Caco-2 (cell line): ENCODE measurements around the gene ANO10. TPM values are rescaled to one million over a fixed set of nuclear protein-coding genes. Genes with fewer than 3 reads are reported as not detected.

Experiments
- BruUV-seq: library from RNA; stranded (reverse); fragments of 400-500 nt; replicated peaks from 2 replicates; lab custom pipeline; 2021; lab: Mats Ljungman, UMichigan
- CTCF ChIA-PET: fragments of 300-600 bp; sonication (Branson Sonifier 250); formaldehyde crosslinking; loops from one replicate; lab custom pipeline; 2022; ENCODE audit warnings: antibody characterized with exemption; lab: Charles Lee
- POLR2A ChIA-PET: fragments of 300-600 bp; sonication (Branson Sonifier 250); formaldehyde crosslinking; loops from one replicate; lab custom pipeline; 2022; ENCODE audit warnings: antibody characterized with exemption; lab: Charles Lee
- DNase-seq, 2 experiments: peaks; one replicate each; pipeline versions ENCODE4 v3.0.0 to v3.0.0-alpha.2; 2020 to 2022
- H3K27me3 ChIP-seq: replicated peaks from 2 replicates; pipeline ENCODE4 v1.6.0; 2011; ENCODE audit warnings: low read length; ENCODE audit not compliant: control insufficient read depth, insufficient read depth
- H3K36me3 ChIP-seq: 2 replicates; pipeline ENCODE4 v1.5.1; 2011; ENCODE audit warnings: low read length; ENCODE audit not compliant: control insufficient read depth, insufficient read depth
- H3K4me1 ChIP-seq: fragments of 250-450 bp; sonication (Bioruptor Pico); 2 replicates; pipeline ENCODE4 v1.5.1; 2020; ENCODE audit warnings: mild to moderate bottlenecking
- H3K4me3 ChIP-seq: 2 replicates; pipeline ENCODE4 v1.5.1; 2011; ENCODE audit warnings: low read depth, mild to moderate bottlenecking, control low read depth, low read length
- H3K9me3 ChIP-seq: fragments of 250-450 bp; sonication (Bioruptor Pico); 2 replicates; pipeline ENCODE4 v1.5.1; 2020; ENCODE audit warnings: mild to moderate bottlenecking, moderate library complexity
- H3K27ac Mint-ChIP-seq: one replicate; pipeline ENCODE4 v1.8.0; 2022; ENCODE audit warnings: mixed read lengths; ENCODE audit not compliant: unreplicated experiment
- H3K27me3 Mint-ChIP-seq: one replicate; pipeline ENCODE4 v1.8.0; 2022; ENCODE audit warnings: mixed read lengths; ENCODE audit not compliant: insufficient read depth, unreplicated experiment
- H3K36me3 Mint-ChIP-seq: one replicate; pipeline ENCODE4 v1.8.0; 2022; ENCODE audit warnings: mild to moderate bottlenecking, mixed read lengths; ENCODE audit not compliant: insufficient read depth, unreplicated experiment
- H3K4me1 Mint-ChIP-seq: one replicate; pipeline ENCODE4 v1.8.0; 2022; ENCODE audit warnings: low read depth, mixed read lengths; ENCODE audit not compliant: unreplicated experiment
- H3K4me3 Mint-ChIP-seq: one replicate; pipeline ENCODE4 v1.8.0; 2022; ENCODE audit warnings: mild to moderate bottlenecking, moderate library complexity, mixed read lengths; ENCODE audit not compliant: unreplicated experiment
- H3K9me3 Mint-ChIP-seq: one replicate; pipeline ENCODE4 v1.8.0; 2022; ENCODE audit warnings: mixed read lengths; ENCODE audit not compliant: unreplicated experiment
- CTCF ChIP-seq, 2 experiments: fragments of 200-600 bp in 1 of 2; IDR thresholded peaks; 1 replicate in 1 of 2; 2 replicates in 1 of 2; pipeline versions ENCODE4 v1.5.1 to v1.8.0; 2011 to 2022; ENCODE audit warnings: antibody characterized with exemption in 1 of 2, control low read depth in 1 of 2, inconsistent platforms in 1 of 2, low read depth in 1 of 2, low read length in 1 of 2, mild to moderate bottlenecking in 1 of 2, moderate library complexity in 1 of 2; ENCODE audit not compliant: insufficient read depth in 1 of 2, severe bottlenecking in 1 of 2, unreplicated experiment in 1 of 2
- intact Hi-C: fragments of 100-400 bp; cut with micrococcal nuclease; formaldehyde crosslinking; loops from one replicate; pipeline ENCODE4 v1.10.0; 2022; ENCODE audit not compliant: unreplicated experiment
- total RNA-seq: library from RNA; stranded (reverse); gene quantifications from 2 replicates; pipeline ENCODE4 v1.2.3, GENCODE V29; 2022

Gene ANO10
- total RNA-seq, 1 experiment from 2014 or later = 24.1 TPM

DNA sequence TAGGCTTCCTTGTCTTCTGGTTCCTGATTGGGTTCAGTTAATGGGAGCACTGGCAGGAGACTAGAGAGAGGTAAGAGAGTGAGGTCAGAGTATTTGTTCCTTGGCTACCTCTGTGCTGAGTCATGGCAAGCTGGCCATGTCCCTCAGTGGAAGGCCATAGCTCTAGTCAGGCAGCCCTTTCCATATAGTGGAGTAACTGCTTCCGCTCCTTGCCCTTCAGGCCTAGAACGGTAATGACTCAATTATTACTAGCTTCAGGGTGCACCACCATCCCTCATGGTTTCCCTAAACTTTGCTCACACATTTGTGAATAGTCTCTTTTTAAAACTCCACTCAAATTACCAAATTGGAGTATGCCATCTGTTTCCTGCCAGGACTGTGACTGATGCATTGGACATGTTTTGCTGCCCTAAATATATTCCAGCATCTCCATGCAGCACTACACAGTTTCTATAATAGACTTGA, 10.5 kb upstream of the ANO10 start:
- H3K27me3 ChIP-seq = no peaks in the 10 kb centered on the region
- BruUV-seq = no TSS peak
- Mint-ChIP-seq H3K36me3 (no peaks in the 10 kb centered on the region), H3K4me3 (no peak overlapping the region), H3K27ac (no peak overlapping the region), H3K9me3 (no peaks in the 10 kb centered on the region), H3K27me3 (no peaks in the 10 kb centered on the region), H3K4me1 (peaks cover 6% of the 10 kb centered on the region)
- no peaks in the 10 kb centered on the region for H3K36me3 ChIP-seq
- ChIA-PET CTCF (no interaction called here), POLR2A (no interaction called here)
- intact Hi-C loops = no loop called here
- DNase-seq = no peak
- no peak for TF ChIP-seq CTCF (IDR thresholded peaks at IDR 0.05; ENCODE audit: insufficient read depth in 1 of 2, low read depth in 1 of 2, low read length in 1 of 2, severe bottlenecking in 1 of 2, unreplicated experiment in 1 of 2)
- no peak overlapping the region for H3K4me3 ChIP-seq
- H3K4me1 ChIP-seq = no peaks in the 10 kb centered on the region
- no peaks in the 10 kb centered on the region for H3K9me3 ChIP-seq

GRCh38 chr3:43629741-43630140, 7.9 kb upstream of the ANO10 start:
- no peaks in the 10 kb centered on the region for H3K4me1 ChIP-seq
- TF ChIP-seq CTCF (IDR thresholded peaks at IDR 0.05; ENCODE audit: insufficient read depth in 1 of 2, low read depth in 1 of 2, low read length in 1 of 2, severe bottlenecking in 1 of 2, unreplicated experiment in 1 of 2) = no peak
- H3K4me3 ChIP-seq = no peak overlapping the region
- CTCF ChIA-PET = no interaction called here
- intact Hi-C loops = loop anchor here (10.0 kb wide), 1 partner anchor 125 kb away; no protein-coding TSS in a partner anchor
- POLR2A ChIA-PET = no interaction called here
- no peaks in the 10 kb centered on the region for H3K36me3 Mint-ChIP-seq
- no peak overlapping the region for H3K4me3 Mint-ChIP-seq
- no peak overlapping the region for H3K27ac Mint-ChIP-seq
- H3K9me3 ChIP-seq = no peaks in the 10 kb centered on the region
- no TSS peak for BruUV-seq
- no peaks in the 10 kb centered on the region for H3K27me3 Mint-ChIP-seq
- H3K4me1 Mint-ChIP-seq = peaks cover 3% of the 10 kb centered on the region
- H3K27me3 ChIP-seq = no peaks in the 10 kb centered on the region
- H3K9me3 Mint-ChIP-seq = no peaks in the 10 kb centered on the region
- no peaks in the 10 kb centered on the region for H3K36me3 ChIP-seq
- DNase-seq = no peak

- no peak for TF ChIP-seq CTCF (IDR thresholded peaks at IDR 0.05; ENCODE audit: insufficient read depth in 1 of 2, low read depth in 1 of 2, low read length in 1 of 2, severe bottlenecking in 1 of 2, unreplicated experiment in 1 of 2)
- intact Hi-C loops = loop anchor here (10.0 kb wide), 1 partner anchor 126 kb away; no protein-coding TSS in a partner anchor
- Histone ChIP-seq H3K27me3 (no peaks in the 10 kb centered on the region), H3K36me3 (no peaks in the 10 kb centered on the region), H3K4me3 (no peak overlapping the region), H3K9me3 (no peaks in the 10 kb centered on the region), H3K4me1 (no peaks in the 10 kb centered on the region)
- CTCF ChIA-PET = no interaction called here
- no peaks in the 10 kb centered on the region for H3K27me3 Mint-ChIP-seq
- no peaks in the 10 kb centered on the region for H3K4me1 Mint-ChIP-seq
- no peak overlapping the region for H3K4me3 Mint-ChIP-seq
- no peak overlapping the region for H3K27ac Mint-ChIP-seq
- no TSS peak for BruUV-seq
- POLR2A ChIA-PET = no interaction called here
- no peak for DNase-seq
- no peaks in the 10 kb centered on the region for H3K9me3 Mint-ChIP-seq
- H3K36me3 Mint-ChIP-seq = no peaks in the 10 kb centered on the region
These were observed 7.4 kb upstream of the ANO10 start for GRCh38 chr3:43629257-43629656.
